Thymus (tissue), 11 donors: Measurements from ENCODE around the gene SYT15. TPM values are rescaled to one million over a fixed set of nuclear protein-coding genes. Genes with fewer than 3 reads are reported as not detected.

ENCODE experiments used
- DNase-seq, 9 donors: peaks; one replicate each; pipeline ENCODE4 v3.0.0-alpha.2; 2013; ENCODE audit warnings: low spot score in 9 of 9, low read depth in 6 of 9, missing footprints in 1 of 9
- H3K27ac ChIP-seq, 2 donors: one replicate each; pipeline ENCODE4 v1.5.1; 2013; ENCODE audit warnings: control low read depth in 1 of 2, low read depth in 1 of 2, low read length in 1 of 2, mild to moderate bottlenecking in 1 of 2, moderate library complexity in 1 of 2
- H3K27me3 ChIP-seq, 2 donors: one replicate each; pipeline ENCODE4 v1.5.1; 2013; ENCODE audit warnings: low read length in 1 of 2; ENCODE audit not compliant: control insufficient read depth in 2 of 2, insufficient read depth in 1 of 2
- H3K36me3 ChIP-seq, 2 donors: one replicate each; pipeline ENCODE4 v1.5.1; 2013; ENCODE audit warnings: low read length in 1 of 2, mild to moderate bottlenecking in 1 of 2, moderate library complexity in 1 of 2; ENCODE audit not compliant: control insufficient read depth in 2 of 2, insufficient read depth in 2 of 2
- H3K4me1 ChIP-seq, 2 donors: one replicate each; pipeline ENCODE4 v1.5.1; 2013; ENCODE audit warnings: low read length in 2 of 2; ENCODE audit not compliant: control insufficient read depth in 2 of 2, insufficient read depth in 2 of 2
- H3K4me3 ChIP-seq, 2 donors: one replicate each; pipeline ENCODE4 v1.5.1; 2013; ENCODE audit warnings: low read length in 2 of 2, control low read depth in 1 of 2, mild to moderate bottlenecking in 1 of 2
- H3K9me3 ChIP-seq, 2 donors: one replicate each; pipeline ENCODE4 v1.5.1; 2013; ENCODE audit warnings: low read length in 1 of 2, mild to moderate bottlenecking in 1 of 2; ENCODE audit not compliant: control insufficient read depth in 2 of 2, insufficient read depth in 1 of 2
- WGBS: extraction: QIAGEN DNeasy Blood & Tissue Kit; methylation state at CpG from one replicate; pipeline ENCODE4 v1.1.7; 2013; 5-methylcytosine and 5-hydroxymethylcytosine counted together
- polyA plus RNA-seq: library from polyadenylated mRNA; stranded (reverse); fragments of 200-250 nt; gene quantifications from one replicate; pipeline ENCODE4 v1.2.3, GENCODE V29; 2013
- total RNA-seq: library from RNA; stranded (reverse); fragments of 120-200 nt; gene quantifications from one replicate; pipeline ENCODE4 v1.2.4, GENCODE V29; 2013
- donor health status: healthy.

Gene SYT15
- total and polyA plus RNA-seq, 2 donors = 0.80 to 2.6 TPM

- DNase-seq = no peak
- peak overlapping the region in 1 of 2 donors; percentile 39 for H3K4me3 ChIP-seq
- H3K27ac ChIP-seq = no peak overlapping the region
- H3K4me1 ChIP-seq = peaks cover 3 to 5% of the 10 kb centered on the region in 2 donors
- H3K36me3 ChIP-seq = no peaks in the 10 kb centered on the region
- peaks cover 33 to 89% of the 10 kb centered on the region in 2 donors for H3K27me3 ChIP-seq
- 30% methylated on average over 47 of the region's 47 CpGs for WGBS
- H3K9me3 ChIP-seq = peaks cover 0 to 12% of the 10 kb centered on the region in 2 donors
Measured at GRCh38 chr10:46555713-46556514, 23.0 kb upstream of the SYT15 start.

- H3K36me3 ChIP-seq = no peaks in the 10 kb centered on the region
- H3K9me3 ChIP-seq = peaks cover 0 to 12% of the 10 kb centered on the region in 2 donors
- 4% methylated on average over 74 of the region's 74 CpGs for WGBS
- H3K4me1 ChIP-seq = peaks cover 3 to 5% of the 10 kb centered on the region in 2 donors
- H3K27ac ChIP-seq = no peak within 1 kb of the TSS
- peaks cover 33 to 91% of the 10 kb centered on the region in 2 donors for H3K27me3 ChIP-seq
- no peak for DNase-seq
- peak within 1 kb of the TSS in 1 of 2 donors; percentile 39 for H3K4me3 ChIP-seq
Measured at GRCh38 chr10:46556515-46557318, 22.2 kb upstream of the SYT15 start, which contains the start of gene GPRIN2. TSS of gene GPRIN2 (minus strand) at chr10:46556658. CDS start at chr10:46550736, 5,922 bp downstream.

- H3K27me3 ChIP-seq = peaks cover 33 to 84% of the 10 kb centered on the region in 2 donors
- H3K4me3 ChIP-seq = no peak overlapping the region
- no peak for DNase-seq
- no peak overlapping the region for H3K27ac ChIP-seq
- H3K9me3 ChIP-seq = peaks cover 0 to 12% of the 10 kb centered on the region in 2 donors
- 92% methylated on average over 33 of the region's 33 CpGs for WGBS
- H3K4me1 ChIP-seq = peaks cover 3 to 5% of the 10 kb centered on the region in 2 donors
- H3K36me3 ChIP-seq = no peaks in the 10 kb centered on the region
Measured at GRCh38 chr10:46557319-46558121, 21.4 kb upstream of the SYT15 start.

- DNase-seq = no peak
- H3K9me3 ChIP-seq = peaks cover 0 to 12% of the 10 kb centered on the region in 2 donors
- H3K27ac ChIP-seq = no peak overlapping the region
- H3K4me1 ChIP-seq = peaks cover 3 to 5% of the 10 kb centered on the region in 2 donors
- H3K27me3 ChIP-seq = peaks cover 33 to 81% of the 10 kb centered on the region in 2 donors
- no peak overlapping the region for H3K4me3 ChIP-seq
- 46% methylated on average over 1 of the region's 1 CpG for WGBS
- no peaks in the 10 kb centered on the region for H3K36me3 ChIP-seq
Measured at GRCh38 chr10:46558122-46558391, 20.9 kb upstream of the SYT15 start.

- 89% methylated on average over 9 of the region's 9 CpGs for WGBS
- Histone ChIP-seq H3K27me3 (peaks cover 33 to 76% of the 10 kb centered on the region in 2 donors), H3K9me3 (peaks cover 0 to 12% of the 10 kb centered on the region in 2 donors), H3K27ac (no peak overlapping the region), H3K4me3 (no peak overlapping the region), H3K36me3 (no peaks in the 10 kb centered on the region), H3K4me1 (peaks cover 3 to 5% of the 10 kb centered on the region in 2 donors)
- DNase-seq = no peak
Measured at GRCh38 chr10:46558392-46559185, 20.3 kb upstream of the SYT15 start.

- H3K27me3 ChIP-seq = peaks cover 33 to 69% of the 10 kb centered on the region in 2 donors
- peaks cover 3 to 5% of the 10 kb centered on the region in 2 donors for H3K4me1 ChIP-seq
- no peaks in the 10 kb centered on the region for H3K36me3 ChIP-seq
- H3K9me3 ChIP-seq = peaks cover 0 to 12% of the 10 kb centered on the region in 2 donors
- 96% methylated on average over 5 of the region's 5 CpGs for WGBS
- DNase-seq = no peak
- no peak overlapping the region for H3K27ac ChIP-seq
- no peak overlapping the region for H3K4me3 ChIP-seq
Measured at GRCh38 chr10:46559231-46559671, 19.7 kb upstream of the SYT15 start.

GRCh38 chr10:46560381-46560780 lies 18.5 kb upstream of the SYT15 start:
- Histone ChIP-seq H3K27me3 (peaks cover 25 to 58% of the 10 kb centered on the region in 2 donors), H3K4me1 (peaks cover 3 to 5% of the 10 kb centered on the region in 2 donors), H3K9me3 (peaks cover 0 to 12% of the 10 kb centered on the region in 2 donors), H3K4me3 (no peak overlapping the region), H3K27ac (no peak overlapping the region), H3K36me3 (no peaks in the 10 kb centered on the region)
- DNase-seq = no peak
- WGBS = 88% methylated on average over 5 of the region's 5 CpGs

- H3K27me3 ChIP-seq = peaks cover 19 to 52% of the 10 kb centered on the region in 2 donors
- H3K9me3 ChIP-seq = peaks cover 0 to 12% of the 10 kb centered on the region in 2 donors
- H3K4me3 ChIP-seq = no peak overlapping the region
- no peak overlapping the region for H3K27ac ChIP-seq
- H3K36me3 ChIP-seq = no peaks in the 10 kb centered on the region
- DNase-seq = no peak
- H3K4me1 ChIP-seq = peaks cover 2 to 3% of the 10 kb centered on the region in 2 donors
- WGBS = 67% methylated on average over 1 of the region's 1 CpG
Measured at GRCh38 chr10:46560952-46561351, 18.0 kb upstream of the SYT15 start.
